HG03135 (cell line): ENCODE results near the gene SBNO2.

Source experiments
- ATAC-seq: cut with Tn5 transposase; IDR thresholded peaks from one replicate; pipeline ENCODE4 v1.9.1; 2021; ENCODE audit warnings: mild to moderate bottlenecking, moderate library complexity; ENCODE audit not compliant: unreplicated experiment

Gene SBNO2

GRCh38 chr19:1154731-1155351 is 19.2 kb downstream of the SBNO2 start:
- no peak for ATAC-seq

DNA sequence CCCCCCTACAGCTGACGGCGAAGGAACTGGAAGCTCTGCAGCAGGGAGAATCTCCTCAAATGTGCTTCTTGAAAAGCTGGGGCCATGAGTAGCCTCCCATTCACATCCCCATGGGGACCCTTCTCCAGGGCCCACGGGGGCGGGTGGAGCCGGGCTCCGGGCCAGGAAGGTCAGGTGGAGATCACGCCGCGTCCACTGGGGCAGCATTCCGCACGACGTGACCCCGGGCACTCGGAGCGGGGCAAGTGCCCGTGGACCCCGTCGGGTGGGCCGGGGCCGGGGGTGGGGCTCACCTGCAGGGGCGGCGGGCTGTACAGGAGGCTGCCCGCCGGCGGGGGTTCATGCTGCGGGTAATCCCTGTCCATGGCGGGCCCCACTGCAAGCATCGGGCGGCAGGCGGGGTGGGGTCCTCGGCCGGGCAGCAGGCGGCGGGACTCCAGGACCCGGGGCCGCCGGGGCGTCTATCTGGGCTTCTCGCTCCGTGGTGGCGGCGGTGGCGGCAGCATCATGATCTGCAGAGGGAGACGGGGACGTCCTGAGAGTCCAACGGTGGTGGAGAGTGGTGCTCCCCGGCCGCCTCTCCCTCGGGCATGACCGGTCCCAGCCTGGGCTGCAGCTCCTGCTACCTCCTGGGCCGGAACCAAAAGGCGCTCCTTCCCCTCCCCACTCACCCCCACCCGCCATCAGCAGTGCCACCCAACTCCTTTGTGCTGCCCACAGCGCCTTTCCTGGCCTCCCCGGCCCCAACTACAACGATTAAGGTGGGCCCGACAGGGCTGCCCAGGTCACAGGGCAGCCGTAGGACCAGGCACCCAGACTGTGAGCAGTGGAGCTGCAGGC is 20.0 kb downstream of the SBNO2 start:
- ATAC-seq: no peak

GRCh38 chr19:1151917-1152587 is 22.0 kb downstream of the SBNO2 start:
- ATAC-seq: no peak

GRCh38 chr19:1151037-1151724 is 22.9 kb downstream of the SBNO2 start:
- no peak for ATAC-seq

- ATAC-seq: no peak
Measured at GRCh38 chr19:1150333-1151036, 23.6 kb downstream of the SBNO2 start.

DNA sequence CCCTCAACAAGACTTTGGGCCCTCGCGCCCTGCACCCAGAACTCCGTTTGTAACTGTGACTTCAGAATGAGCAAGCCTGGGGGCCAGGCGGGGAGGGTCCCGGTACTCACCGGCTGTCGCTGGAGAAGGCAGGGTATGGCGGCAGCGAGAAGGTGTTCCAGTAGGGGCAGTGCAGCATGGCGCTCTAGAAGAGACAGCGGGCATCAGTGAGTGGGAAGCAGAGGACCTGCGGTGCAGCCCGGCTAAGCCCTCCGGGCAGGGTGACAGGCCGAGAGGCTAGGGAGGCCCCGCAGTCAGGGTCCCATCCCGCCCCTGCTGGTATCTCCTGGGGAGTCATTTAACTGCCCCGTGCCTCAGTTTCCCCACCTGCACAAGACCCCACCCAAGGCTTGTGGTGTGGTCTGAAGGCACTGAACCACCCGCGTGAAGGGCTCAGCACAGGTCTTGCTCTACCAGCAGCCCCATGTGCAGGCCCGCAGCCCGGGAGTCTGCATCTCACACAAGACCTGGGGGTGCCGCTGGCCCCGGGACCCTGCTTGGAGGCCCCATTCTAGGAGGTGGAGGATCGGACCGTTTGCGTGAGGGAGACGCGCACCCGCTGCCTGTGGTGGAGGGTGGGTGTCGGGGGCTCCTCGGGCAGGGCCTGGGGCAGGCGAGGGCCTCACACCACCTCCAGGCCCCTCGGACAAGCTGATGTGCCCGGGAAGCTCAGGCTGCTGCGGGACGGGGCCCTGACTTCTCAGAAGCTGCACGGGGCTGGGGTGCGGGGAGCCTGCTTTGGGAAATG is 24.6 kb downstream of the SBNO2 start:
- ATAC-seq: no peak

GRCh38 chr19:1147934-1148549 is 26.0 kb downstream of the SBNO2 start:
- ATAC-seq: no peak

- no peak for ATAC-seq
Measured at GRCh38 chr19:1146858-1147780, 26.9 kb downstream of the SBNO2 start.

- ATAC-seq: no peak
Measured at GRCh38 chr19:1146412-1146699, 27.7 kb downstream of the SBNO2 start.

DNA sequence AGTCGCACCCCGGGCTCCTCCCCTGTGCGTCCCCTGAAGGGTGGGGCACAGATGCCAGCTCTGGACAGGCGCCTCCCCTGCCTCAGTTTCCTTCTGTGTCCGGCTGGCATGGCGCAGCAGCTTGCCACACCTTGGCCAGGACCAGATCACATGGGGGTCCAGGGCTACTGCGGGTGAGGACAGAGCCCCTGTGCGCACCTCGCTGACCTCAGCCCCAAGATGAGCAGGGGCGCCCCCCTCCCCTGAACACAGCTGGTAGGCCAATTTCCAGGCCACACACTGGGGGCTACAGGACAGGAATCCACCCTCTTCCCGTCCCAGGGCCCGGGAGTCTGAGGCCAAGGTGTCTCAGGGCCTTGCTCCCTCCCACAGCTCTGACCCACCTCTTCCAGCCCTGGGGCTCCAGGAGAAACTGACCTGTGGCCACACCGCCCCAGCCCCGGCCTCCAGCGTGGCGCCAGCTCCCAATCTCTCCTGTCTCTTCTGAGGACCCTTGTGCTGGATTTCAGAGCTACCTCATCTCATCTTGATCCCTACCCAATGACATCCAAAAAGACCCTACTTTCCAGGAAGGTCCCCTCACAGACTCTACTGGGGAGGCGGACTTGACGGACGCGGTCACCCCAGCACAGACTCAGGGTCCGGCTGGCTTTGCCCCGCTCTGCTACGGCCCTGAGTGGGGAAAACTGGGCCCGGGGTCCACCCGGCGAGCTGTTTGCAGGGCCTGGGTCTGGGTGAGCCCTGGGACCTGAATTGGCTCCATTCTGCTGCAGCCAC is 28.2 kb downstream of the SBNO2 start:
- ATAC-seq: no peak

GRCh38 chr19:1144741-1145140 is 29.3 kb downstream of the SBNO2 start:
- ATAC-seq: no peak

DNA sequence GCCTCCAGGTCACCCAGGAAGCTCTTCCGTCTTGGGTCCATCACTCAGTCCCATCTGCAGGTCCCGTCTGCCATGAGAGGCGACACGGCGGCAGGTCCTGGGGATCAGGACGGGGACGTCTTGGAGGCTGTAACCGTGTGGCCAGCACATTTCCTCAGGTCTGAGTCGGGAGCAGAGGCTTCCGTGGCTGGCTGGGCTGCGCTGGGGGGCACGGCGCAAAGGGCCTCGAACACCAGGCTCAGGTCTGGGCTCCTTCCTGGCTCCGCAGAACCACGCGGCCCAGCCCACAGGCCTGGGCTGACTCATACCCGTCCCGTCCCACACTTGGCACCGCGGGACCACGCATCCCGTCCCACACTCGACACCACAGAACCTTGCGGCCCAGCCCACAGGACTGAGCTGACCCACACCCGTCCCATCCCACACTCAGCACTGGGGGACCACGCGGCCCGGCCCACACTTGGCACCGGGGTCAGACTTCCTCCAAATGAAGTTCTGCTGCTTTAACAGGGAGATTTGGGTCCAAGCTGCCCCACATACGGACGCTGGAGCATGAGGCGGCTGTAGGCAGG is 30.2 kb downstream of the SBNO2 start:
- no peak for ATAC-seq

DNA sequence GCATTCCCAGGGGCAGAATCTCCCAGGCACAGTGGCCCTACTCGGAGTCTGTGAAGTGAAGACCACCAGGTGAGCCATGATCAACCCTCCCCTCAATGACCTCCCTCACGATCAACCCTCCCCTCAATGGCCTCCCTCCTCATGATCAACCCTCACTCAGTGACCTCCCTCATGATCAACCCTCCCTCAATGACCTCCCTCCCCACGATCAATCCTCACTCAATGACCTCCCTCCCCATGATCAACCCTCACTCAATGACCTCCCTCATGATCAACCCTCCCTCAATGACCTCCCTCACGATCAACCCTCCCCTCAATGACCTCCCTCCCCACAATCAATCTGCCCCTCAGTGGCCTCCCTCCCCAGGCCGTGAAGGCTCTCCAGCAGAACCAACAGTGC is 32.1 kb downstream of the SBNO2 start:
- no peak for ATAC-seq

- ATAC-seq: no peak
Measured at GRCh38 chr19:1140272-1141027, 33.6 kb downstream of the SBNO2 start.

DNA sequence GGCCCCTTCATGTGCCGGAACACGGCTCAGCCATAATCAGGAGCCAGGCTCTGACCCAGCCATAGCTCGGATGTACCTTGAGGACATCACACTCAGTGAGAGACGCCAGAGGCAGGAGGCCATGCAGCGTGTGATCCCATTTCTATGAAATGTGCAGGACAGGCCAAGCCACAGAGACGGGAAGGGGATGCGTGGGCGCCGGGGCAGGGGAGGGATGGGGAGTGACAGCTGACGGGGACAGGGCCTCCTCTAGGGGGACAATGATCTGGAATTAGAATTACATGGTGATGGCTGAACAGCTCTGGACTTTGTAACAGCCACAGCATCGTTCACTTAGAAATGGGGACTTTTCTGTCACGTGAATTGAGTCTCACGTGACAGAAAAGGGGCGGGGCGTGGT is 34.9 kb downstream of the SBNO2 start:
- no peak for ATAC-seq

DNA sequence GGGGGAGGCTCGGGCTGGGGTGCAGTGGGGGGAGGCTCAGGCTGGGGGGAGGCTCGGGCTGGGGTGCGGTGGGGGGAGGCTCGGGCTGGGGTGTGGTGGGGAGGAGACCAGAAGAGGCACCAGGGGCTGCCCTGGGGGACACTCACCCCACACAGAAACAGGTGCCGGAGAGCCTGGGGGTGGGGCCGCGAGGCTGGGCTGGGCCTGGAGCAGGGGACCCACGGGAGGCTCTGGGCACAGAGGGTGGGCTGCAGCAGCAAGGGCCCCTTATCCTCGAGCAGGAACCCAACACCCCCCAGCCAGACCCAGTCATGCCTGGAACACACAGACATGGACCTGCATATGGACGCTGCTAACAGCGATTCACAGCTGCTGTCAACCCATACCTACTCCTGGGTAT is 35.9 kb downstream of the SBNO2 start:
- no peak for ATAC-seq
